CD4-positive, alpha-beta T cell treated with Interleukin-12 subunit alpha and Interleukin-12 subunit beta, for 1 hour (primary cell): ENCODE measurements around the gene SRP14.
A peak's percentile ranks its signal among the peaks of the same experiment; 100 is the strongest.
"Not testable (repeated sequence)": the region's sequence is repeated elsewhere in the genome, so short reads cannot be mapped to it uniquely, and the experiment has no call there.

ENCODE experiments used
- DNase-seq: peaks from one replicate; pipeline ENCODE4 v3.0.0-alpha.2; 2020

SRP14 gene

DNA sequence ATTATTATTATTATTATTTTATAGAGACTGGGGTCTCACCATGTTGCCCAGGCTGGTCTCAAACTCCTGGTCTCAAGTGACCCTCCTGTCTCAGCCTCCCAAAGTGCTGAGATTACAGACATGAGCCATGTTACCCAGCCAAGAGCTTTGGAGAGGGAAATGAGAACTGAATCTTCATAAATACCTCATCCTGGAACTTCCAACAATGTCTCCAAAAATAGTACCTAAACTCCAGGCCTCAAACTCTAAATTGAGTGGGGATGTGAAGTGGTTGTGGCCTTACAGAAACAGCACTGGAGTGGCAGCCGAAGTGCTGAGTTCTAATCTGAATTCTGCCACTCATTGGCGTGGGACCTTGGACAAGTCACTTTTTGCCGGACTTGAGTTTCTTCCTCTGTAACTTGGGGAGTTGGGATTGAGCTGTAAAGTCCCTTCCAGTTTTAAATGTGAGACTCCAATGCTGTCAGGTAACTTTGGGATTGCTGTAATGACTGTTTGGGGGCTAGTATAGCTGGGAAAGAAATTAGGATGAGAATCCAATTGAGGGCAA lies 10.0 kb upstream of the SRP14 start:
- DNase-seq = no peak

DNA sequence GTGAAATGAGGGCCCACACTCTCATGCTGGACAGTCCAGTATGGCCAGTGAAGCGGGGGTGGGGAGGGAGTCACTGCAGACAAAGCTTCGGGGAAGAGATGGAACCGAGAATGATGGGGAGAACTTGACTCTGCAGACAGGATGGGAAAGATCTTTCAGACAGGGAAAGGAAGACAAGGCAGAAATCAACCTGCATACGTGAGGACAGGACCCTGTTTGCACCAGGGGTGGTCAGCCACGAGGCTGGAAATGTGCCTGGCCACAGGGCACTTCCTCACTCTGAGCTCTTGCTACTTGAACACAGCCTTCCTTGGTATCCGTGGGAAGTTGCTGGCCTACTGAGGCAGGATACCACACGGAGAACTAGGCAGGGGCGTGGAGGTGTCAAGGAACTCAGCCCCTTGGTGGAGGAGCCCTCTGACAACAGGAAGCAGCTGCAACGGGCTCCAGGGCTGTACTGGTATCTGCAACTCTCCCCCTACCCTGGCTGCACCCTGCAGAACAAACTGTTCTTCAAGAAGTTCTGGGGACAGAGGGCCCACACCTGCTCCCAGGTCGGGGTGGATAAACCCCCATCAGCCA lies 9.3 kb upstream of the SRP14 start:
- peak; percentile 42 for DNase-seq

DNA sequence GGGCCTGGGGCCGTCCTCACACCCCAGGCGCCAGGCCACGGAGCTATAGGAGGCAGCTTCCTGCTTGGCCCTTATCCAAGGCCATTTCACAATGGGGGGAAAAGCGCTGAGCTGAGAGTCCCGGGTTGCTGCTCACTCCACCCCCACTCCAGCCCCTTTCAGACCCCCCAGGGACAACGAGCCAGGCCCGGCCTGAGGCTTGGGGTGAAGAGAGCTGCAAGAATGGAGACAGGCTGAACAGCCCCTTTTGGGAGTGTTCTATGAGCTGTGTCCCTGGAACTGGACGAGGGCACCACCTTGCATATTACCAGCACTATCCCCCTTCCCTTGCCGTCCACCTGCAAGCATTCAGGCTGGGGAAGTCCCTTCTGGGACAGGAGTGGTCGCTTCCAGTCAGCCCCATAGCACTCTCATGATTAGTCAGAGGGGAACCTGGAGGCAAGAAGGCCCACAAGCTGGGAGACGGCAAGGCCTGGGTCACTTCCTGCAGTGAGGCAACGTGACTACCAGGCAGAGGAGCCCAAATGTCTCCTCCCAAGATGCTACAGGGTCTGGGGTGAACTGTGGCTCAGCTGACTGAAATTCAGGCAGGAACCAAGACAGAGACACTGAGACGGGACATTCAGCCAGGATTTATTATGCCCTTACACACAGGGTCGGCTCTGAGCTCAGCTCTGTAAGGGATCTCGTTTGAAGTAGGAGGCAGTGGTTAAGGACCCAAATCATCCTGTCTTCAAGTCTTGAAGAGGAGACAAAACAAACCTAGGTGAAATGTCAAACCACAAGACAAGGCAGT lies 8.6 kb upstream of the SRP14 start:
- DNase-seq = peak; percentile 60

DNA sequence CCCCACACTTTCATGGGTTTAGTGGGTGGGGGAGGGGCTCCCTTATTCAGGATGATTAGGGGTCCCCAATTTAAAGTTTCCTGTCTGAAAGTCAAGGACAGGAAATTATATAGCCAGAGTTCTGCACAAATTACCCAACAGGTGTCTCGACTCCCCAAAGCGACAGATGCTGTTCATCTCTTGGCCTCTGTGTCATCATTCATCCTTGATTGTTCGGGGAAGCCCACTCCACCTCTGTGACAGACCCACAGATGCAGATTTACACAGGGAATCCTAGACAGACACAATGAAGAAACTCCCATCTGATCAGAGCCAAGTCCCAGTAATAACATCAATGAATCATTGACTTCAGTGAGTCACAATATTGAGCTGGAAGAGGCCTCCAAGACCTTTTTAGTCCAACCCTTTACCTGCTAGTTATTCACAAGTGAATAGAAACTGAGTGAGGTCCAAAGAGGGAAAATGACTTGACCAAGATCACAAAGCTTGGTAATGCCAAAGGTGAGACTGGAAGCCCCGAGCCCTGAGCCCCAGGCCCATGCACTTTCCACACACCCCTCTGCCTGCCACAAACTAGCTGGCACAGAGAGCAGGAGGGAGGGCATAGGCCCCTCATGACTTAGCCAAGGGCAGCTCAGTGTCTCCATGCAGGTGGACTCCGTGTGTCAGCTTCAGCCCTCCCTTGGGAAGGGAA lies 7.9 kb upstream of the SRP14 start:
- no peak for DNase-seq

DNA sequence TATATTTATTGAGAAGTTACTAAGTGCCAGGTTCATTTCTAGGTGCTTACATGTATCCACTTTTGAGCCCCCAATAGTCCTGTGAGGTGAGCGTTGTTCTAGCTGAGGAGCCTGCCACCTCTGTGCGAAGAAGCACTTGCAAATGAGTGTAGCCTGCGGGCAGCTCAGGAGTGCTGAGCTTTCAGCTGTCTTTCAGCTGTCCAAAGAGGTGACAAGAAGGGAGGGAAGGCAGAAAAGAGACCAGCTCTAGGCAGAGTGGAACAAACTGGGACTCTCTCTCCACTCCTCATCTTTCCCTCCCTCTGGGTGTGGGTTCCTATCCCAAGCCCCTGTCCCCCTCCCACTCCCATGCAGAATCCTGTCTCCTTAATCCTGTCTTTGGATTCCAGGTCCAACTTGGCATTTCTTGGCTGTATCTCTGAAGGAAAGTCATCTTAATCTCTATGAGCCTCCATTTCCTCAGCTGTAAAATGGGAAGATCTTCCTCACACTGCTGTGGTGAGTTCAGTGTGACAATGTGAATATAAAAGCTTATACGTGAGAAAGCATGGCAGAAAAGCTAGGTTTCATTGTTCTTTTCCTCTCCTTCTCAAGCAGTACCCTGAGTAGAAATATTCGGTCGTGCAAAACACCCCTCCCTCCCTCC lies 6.7 kb upstream of the SRP14 start:
- no peak for DNase-seq

DNA sequence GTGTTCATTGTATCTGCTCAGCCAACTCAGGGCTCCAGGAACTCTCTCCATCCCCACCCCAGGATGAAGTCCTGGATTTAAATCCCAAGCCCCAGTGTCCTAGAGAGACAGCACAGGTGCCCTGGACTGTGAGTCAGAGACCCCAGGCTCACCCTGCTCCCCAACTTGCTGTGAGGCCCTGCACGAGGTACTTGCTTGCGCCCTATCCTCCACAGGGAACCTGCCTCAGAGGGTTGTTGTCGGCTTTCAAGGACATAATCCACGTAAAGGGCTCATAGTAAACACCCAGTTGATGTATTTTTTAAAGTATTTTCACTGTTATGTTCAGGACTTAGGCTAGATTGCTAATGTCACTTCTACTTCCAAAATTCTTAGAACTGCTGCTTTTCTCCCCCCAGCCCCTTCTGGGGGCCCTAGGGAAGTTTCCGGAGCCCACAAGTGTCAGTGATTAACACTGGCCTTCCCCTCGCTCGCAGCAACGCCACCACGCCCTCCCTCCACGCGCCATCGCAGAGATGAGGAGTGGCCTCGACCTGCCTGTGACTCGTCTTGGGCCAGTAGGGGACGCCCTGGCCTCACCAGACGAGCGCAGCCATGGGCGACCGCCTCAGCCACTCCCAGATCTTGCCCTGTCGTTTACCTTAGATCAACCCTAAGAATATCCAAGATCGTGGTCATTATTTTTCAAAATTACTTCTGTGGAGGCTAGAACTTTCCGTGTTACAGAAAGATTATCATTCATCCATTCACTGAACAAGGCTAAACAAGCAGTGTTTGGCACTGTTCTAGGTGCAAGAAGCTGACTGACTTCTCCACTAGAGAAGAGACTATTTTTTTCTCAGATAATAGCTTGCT lies 6.0 kb upstream of the SRP14 start:
- DNase-seq = peak; percentile 84

DNA sequence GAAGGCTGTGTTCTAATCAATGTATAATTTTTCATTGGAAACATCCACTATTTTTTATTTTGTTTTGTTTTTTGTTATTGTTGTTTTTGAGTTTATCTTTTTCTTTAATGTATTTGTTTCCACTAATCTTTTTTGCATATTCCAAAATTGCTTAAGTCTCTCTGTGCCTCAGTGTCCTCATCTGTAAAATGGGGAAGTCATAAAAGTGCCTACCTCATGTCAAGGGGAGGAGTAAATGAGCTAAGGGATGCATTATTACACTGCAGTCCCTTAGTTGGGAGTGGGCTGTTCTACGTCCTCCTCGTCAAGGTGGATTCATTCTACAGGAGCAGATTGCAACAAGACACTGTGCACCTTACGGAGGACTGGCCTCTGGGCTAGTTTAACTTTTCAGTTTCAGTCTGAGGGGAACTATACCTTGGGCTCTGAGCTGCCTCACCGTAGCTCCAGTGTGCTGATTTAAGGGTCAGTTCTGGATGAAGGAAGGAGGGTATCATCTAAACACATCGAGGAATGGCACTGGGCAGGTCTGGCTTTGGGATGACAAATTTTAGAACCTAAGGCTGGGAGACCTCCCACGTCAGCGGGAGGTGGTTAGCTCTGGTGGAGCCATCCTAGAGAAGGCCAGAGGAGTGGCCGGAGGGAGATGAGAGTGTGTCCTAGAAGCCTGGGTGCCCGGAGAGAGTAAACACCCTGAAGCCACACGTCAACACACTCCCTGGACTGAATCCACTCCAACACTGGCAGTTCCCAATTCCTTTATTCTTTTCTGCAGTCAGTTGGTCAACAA lies 5.1 kb upstream of the SRP14 start:
- no peak for DNase-seq

DNA sequence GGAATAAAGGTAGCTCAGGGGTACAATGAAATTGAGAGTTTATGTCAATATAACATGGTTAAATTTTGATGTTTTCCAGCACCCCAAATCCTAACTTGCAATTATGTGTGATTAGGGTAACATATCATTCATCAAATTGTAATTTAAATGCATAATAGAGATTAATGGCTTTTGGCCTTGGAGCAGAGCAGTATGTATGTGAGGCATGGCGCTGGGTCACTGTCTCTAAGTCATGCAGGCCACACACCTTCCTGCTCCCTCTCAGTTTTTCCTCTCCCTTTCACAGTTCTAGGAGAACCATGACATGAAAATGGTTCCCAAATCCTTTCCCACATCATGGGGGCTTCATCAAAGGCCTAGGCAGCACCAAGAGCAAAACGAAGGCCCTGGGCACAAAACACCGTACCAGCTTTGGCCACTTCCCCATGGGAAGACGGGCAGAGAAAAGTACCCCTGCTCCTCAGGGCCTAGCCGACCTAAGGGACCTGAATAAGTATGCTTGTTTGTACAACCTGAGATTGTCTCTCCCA lies 3.9 kb upstream of the SRP14 start:
- DNase-seq = no peak

DNA sequence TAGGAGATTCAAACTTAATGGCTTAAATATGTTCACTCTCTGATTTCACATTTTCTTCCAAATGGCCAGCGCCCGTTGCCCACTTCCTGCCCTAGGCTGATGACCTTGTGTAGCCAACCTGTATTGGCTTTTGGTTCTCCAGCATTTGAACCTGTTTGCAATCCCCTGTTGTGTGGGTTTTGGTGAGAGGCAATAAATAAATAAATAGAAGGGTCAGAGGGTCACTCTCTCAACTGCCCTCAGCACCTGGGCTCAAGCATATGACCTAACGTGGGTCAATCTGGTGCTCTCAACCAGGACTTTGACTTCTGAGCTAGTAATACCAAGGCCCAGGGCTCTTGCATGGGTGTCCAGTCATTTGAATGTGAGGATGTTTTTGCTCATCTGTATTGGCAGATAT lies 1.8 kb upstream of the SRP14 start:
- DNase-seq = no peak

DNA sequence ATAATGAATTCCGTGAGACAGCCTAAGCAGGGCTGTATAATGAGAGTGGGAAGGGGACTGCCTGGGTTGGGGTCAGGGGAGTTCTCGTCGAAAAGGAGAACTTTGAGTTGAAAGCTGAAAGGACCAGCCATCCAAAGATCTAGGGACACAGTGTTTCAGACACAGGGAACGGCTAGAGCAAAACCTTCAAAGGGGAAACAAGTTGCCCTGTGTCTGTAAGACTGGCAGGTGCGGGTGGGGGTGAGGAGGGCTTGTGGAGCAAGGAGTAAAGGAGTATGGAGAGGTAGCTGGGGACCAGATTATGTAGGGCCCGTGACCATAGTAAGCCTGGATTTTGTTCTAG lies 1.3 kb upstream of the SRP14 start:
- DNase-seq = no peak

DNA sequence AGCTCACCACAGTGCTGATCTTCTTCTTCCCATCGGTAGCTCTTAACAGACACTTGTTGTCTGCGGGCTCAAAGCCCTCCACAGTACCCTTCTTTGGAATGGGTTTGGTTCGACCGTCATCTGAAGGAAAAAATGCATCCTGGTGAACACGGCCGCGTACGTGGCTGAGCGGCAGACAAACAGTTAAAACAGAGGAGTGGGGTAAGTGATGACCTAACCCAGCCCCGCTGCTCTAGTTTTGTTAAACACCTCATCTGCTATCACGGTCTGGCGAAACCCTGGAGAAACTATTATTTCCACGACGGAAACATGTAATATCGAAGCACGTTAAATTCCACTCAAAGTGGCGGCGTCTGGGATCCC lies 725 bp downstream of the SRP14 start:
- DNase-seq = no peak

DNA sequence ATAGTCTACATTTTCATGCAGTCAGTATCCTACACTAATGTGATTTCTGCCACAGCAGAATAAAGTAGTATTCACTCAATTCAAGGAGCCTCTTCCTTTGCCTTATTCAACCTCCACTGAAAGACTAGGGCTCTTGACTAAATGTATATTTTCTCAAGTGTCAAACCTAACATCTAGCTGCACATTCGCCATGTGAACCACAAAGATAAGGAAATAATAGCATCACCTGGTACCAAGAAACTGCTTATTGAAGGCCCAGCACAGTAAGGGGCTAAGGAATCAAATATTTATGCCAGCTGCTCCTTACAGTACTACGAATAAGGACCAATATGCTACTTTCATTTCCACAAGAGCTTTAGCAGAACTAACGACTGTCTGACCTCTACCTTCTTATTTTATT lies 1.3 kb downstream of the SRP14 start:
- no peak for DNase-seq

DNA sequence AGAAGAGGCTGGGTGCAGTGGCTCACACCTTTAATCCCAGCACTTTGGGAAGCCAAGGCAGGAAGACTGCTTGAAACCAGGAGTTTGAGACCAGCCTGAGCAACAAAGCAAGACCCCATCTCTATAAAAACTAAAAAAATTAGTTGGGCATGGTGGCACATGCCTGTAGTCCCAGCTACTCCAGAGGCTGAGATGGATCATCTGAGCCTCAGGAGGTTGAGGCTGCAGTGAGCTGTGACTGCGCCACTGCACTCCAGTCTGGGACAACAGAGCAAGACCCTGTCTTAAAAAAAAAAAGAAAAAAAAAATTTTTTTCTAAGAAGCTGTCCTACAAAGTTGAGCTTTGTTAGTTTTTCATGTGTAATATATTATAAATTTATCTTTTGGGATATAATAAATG lies 3.8 kb downstream of the SRP14 start:
- not testable (repeated sequence) for DNase-seq

DNA sequence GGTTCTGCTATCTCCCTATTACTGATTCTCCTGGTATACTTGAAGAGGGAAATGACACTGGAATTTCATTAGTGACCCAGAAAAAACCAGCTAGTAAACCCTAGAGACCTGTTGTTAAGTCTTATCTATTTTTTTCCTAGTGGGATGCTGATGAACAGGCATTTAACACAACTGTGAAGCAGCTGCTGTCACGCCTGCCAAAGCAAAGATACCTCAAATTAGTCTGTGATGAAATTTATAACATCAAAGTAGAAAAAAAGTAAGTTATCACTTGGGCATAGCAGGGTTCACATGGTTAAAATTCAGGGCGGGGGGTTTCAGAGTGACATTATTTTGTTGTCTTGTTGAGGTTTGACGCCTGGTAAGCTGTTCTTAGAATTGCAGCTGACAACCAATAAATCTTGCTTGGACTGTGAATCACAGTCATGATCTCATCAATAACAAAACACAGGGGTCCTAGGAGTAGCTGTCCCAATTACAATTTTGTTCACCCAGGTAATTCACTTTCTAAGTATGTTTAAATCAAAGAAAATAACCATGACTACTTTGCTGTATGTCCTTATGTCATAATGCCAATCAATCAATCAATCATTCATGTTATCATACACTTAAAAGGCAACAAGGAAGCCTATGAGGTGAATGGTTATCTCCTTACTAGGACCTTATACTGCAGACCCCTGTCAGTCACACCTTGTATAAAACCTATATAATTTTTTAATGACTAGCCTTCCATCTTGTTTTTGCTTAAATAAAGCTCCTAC lies 4.6 kb downstream of the SRP14 start:
- DNase-seq = no peak

DNA sequence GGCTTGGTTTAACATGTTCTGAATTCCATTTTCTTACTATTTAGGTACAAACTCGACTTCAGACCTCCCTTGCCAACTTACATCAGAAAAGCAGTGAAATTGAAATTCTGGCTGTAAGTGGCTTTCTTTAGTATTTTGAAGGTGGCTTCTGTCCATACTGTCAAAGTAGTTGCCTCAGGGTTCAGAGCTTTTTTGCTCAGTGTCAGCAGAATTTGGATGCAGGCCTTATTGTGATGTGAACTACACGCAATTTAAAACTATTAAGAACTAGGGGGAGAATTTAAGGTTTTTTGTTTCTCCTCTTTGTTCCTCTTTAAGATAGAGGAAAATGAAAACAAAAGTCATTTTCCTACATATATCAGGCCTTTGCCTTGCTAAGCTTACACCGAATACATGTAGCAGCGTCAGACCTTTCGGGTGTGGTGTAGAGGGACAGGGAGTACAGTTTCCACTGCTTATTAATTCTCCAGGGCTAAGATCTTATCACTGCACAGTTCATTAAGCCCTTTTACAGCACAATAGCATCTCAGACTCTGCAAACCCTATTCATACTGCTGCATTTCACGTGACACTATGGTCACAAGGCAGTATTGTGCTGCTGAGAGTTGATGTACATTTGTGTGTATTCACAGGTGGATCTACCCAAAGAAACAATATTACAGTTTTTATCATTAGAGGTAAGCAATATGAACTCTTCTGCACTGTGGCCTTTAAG lies 6.7 kb downstream of the SRP14 start:
- DNase-seq = no peak

DNA sequence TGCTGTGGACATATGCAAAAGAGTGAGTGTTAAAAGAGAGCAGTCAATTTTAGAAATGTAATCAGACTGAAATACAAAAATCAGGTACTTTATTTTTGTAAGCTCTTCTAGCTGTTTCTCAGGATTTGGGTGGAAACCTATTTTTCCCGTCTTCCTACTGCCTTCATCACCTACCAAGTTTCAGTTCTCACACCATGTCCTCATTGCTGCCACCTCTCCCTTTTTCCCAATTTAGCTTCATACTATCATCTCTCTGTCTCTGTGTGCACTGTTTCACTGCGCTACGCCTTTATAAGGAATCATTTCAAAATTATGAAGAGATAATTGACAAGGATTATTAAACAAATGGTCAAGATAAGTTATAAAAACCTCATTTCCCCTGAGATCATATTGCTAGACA lies 7.7 kb downstream of the SRP14 start:
- no peak for DNase-seq

DNA sequence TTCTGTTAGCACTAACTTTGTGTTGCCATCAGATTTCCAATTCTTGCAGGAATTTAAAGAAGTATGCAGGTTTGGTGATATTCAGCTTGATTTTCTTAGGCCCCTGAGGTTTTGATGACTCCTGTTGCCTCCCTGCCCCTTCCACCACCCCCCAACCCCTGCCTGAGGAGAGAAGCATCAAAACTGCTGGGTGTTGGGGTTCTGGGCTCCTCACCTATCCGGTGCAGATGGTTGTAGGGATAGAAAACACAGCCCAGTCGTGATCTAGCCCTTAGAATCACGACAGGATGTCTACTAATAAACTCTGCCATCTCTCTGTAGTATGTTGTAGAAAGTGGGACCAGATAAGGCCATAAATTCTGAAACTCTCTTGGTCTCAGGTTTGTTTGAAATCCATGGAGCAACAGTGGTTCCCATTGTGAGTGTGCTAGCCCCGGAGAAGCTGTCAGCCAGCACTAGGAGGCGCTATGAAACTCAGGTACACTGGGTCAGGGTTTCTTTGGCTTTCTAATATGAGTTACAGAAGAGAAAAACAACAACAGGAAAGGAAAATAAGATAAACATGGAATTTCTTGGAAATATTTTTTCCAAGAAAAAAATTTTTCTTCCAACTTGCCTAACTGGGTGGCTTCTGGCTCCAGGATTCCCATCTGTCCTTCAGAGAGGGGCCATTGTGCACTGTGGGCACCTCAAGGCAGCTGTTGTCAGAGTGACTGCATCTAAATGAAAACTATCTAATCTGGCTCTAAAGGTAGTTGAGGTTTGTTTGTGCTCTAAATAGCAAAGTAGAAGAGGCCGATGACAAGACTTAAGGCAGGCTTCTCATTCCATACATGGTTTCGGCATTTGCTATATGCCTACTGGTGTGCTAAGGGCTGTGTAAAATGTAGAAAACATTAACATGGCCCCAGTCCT lies 8.7 kb downstream of the SRP14 start:
- DNase-seq = no peak

DNA sequence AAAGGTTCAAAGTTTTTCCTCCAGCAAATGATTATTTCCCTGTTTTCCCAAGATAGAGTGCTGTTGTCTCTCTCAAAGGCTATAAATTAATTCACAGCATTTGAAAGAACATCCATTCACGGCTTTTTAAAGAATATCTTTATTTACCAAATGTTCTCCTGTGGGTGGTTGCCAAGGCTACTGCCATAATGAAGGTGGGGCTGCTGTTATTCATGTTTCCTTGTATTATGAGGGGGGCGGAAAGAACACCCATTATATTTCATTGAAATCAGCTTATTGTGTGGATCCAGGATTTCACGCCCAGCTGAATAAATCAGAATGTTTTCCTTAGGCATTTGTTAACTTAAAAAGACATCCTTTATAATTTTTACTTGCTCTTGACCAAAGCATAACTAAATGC lies 10.1 kb downstream of the SRP14 start:
- DNase-seq = no peak

DNA sequence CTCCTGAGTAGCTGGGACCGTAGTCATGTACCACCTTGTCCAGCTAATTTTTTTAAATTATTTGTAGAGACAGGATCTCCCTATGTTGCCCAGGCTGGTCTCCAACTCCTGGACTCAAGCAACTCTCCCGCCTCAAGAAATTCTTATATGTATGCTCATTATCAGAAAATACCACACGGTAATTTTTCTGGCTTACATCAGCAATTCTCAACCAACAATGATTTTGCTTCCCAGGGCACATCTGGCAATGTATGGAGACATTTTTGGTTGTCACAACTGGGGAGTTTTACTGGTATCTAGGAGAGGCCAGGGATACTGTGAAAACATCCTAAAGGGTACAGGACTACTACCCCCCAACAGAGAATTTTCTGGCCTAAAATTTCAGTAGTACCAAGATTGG lies 10.8 kb downstream of the SRP14 start:
- no peak for DNase-seq
